B cell (primary cell): ENCODE results near the gene HS3ST3B1.

ENCODE experiments used
- CTCF ChIP-seq: fragments of 200-600 bp; IDR thresholded peaks from one replicate; pipeline ENCODE4 v1.8.0; 2022; ENCODE audit warnings: antibody characterized with exemption, mild to moderate bottlenecking
- EZH2 ChIP-seq: IDR thresholded peaks from 2 replicates; pipeline ENCODE4 v1.6.1; 2012; ENCODE audit warnings: borderline replicate concordance, low read depth, mild to moderate bottlenecking, moderate library complexity, low read length; ENCODE audit not compliant: insufficient read depth, poor library complexity, severe bottlenecking

- TF ChIP-seq CTCF (no peak), EZH2 (no peak)
These were observed 19.4 kb upstream of the HS3ST3B1 start for GRCh38 chr17:14281530-14281929.
